Esophagus muscularis mucosa (tissue), 3 donors: ENCODE measurements around the gene ATP6V1F.

Experiments
- CTCF ChIP-seq, 3 experiments: fragments of 200-600 bp in 2 of 3; fragments of 450-650 bp in 1 of 3; sonication (generic) in 2 of 3; IDR thresholded peaks; one replicate each; pipeline ENCODE4 v1.5.1; 2017 to 2019; ENCODE audit warnings: antibody characterized with exemption in 3 of 3, mild to moderate bottlenecking in 2 of 3, moderate library complexity in 1 of 3
- POLR2A ChIP-seq: fragments of 450-650 bp; IDR thresholded peaks from one replicate; pipeline ENCODE4 v1.6.1; 2017; ENCODE audit warnings: antibody characterized with exemption, moderate library complexity, mild to moderate bottlenecking, low read depth

- TF ChIP-seq CTCF (IDR thresholded peaks at IDR 0.05) (no peak), POLR2A (no peak)
Measured at GRCh38 chr7:128915271-128915819, 52.7 kb downstream of the ATP6V1F start.
